ENCODE results near the gene ZSWIM5.
"Not testable (repeated sequence)": the region's sequence is repeated elsewhere in the genome, so short reads cannot be mapped to it uniquely, and the experiment has no call there.

ZSWIM5 gene

GRCh38 chr1:45094371-45094770 is 112.0 kb downstream of the ZSWIM5 start:
- not testable (repeated sequence) for DNase-seq (ENCODE audit: low read depth in 2 of 2)

GRCh38 chr1:45093334-45093733 is 113.1 kb downstream of the ZSWIM5 start:
- DNase-seq (ENCODE audit: low read depth in 2 of 2), result no peak

GRCh38 chr1:45089711-45090110 is 116.7 kb downstream of the ZSWIM5 start:
- DNase-seq (ENCODE audit: low read depth in 2 of 2), result no peak

GRCh38 chr1:45084562-45084961 is 121.8 kb downstream of the ZSWIM5 start:
- no peak for DNase-seq (ENCODE audit: low read depth in 2 of 2)

- DNase-seq (ENCODE audit: low read depth in 2 of 2), result no peak
Observed at GRCh38 chr1:45079533-45079932, 126.9 kb downstream of the ZSWIM5 start.

GRCh38 chr1:45076959-45077358 is 129.4 kb downstream of the ZSWIM5 start:
- not testable (repeated sequence) for DNase-seq (ENCODE audit: low read depth in 2 of 2)

- DNase-seq (ENCODE audit: low read depth in 2 of 2), result no peak
Observed at GRCh38 chr1:45071567-45071966, 134.8 kb downstream of the ZSWIM5 start.

GRCh38 chr1:45067806-45068205 is 138.6 kb downstream of the ZSWIM5 start:
- no peak for DNase-seq (ENCODE audit: low read depth in 2 of 2)

- DNase-seq (ENCODE audit: low read depth in 2 of 2), result no peak
Observed at GRCh38 chr1:45065083-45065482, 141.3 kb downstream of the ZSWIM5 start.

- DNase-seq (ENCODE audit: low read depth in 2 of 2), result not testable (repeated sequence)
Observed at GRCh38 chr1:45062463-45062862, 143.9 kb downstream of the ZSWIM5 start.

- no peak for DNase-seq (ENCODE audit: low read depth in 2 of 2)
Observed at GRCh38 chr1:45059829-45060228, 146.6 kb downstream of the ZSWIM5 start.

- no peak for DNase-seq (ENCODE audit: low read depth in 2 of 2)
Observed at GRCh38 chr1:45057542-45057941, 148.9 kb downstream of the ZSWIM5 start.

GRCh38 chr1:45051005-45051772 is 155.2 kb downstream of the ZSWIM5 start:
- no peak for DNase-seq (ENCODE audit: low read depth in 2 of 2)

- DNase-seq (ENCODE audit: low read depth in 2 of 2), result no peak
Observed at GRCh38 chr1:45047032-45047431, 159.4 kb downstream of the ZSWIM5 start.

- DNase-seq (ENCODE audit: low read depth in 2 of 2), result no peak
Observed at GRCh38 chr1:45044916-45045315, 161.5 kb downstream of the ZSWIM5 start.

GRCh38 chr1:45043094-45043493 is 163.3 kb downstream of the ZSWIM5 start:
- DNase-seq (ENCODE audit: low read depth in 2 of 2), result no peak

GRCh38 chr1:45040297-45040696 is 166.1 kb downstream of the ZSWIM5 start:
- DNase-seq (ENCODE audit: low read depth in 2 of 2), result no peak

- no peak for DNase-seq (ENCODE audit: low read depth in 2 of 2)
Observed at GRCh38 chr1:45038661-45039364, 167.6 kb downstream of the ZSWIM5 start.

- DNase-seq (ENCODE audit: low read depth in 2 of 2), result no peak
Observed at GRCh38 chr1:45038240-45038639, 168.2 kb downstream of the ZSWIM5 start.

GRCh38 chr1:45037456-45037855 is 168.9 kb downstream of the ZSWIM5 start:
- DNase-seq (ENCODE audit: low read depth in 2 of 2), result no peak

GRCh38 chr1:45035631-45036301 is 170.6 kb downstream of the ZSWIM5 start:
- DNase-seq (ENCODE audit: low read depth in 2 of 2), result no peak

- no peak for DNase-seq (ENCODE audit: low read depth in 2 of 2)
Observed at GRCh38 chr1:45033356-45033755, 173.0 kb downstream of the ZSWIM5 start.

GRCh38 chr1:45032837-45033236 is 173.6 kb downstream of the ZSWIM5 start:
- no peak for DNase-seq (ENCODE audit: low read depth in 2 of 2)
